Measurements from ENCODE around the gene DBR1.

The DBR1 gene

GRCh38 chr3:138125548-138126221 is 49.0 kb downstream of the DBR1 start:
- H3K4me3 ChIP-seq (ENCODE audit: low read depth, low read length), result no peak overlapping the region
- no peak for DNase-seq (ENCODE audit: low read depth)
- no peak for TF ChIP-seq CTCF (IDR thresholded peaks at IDR 0.05; ENCODE audit: low read depth, low read length, missing control alignments)

- no peak for DNase-seq (ENCODE audit: low read depth)
- TF ChIP-seq CTCF (IDR thresholded peaks at IDR 0.05; ENCODE audit: low read depth, low read length, missing control alignments), result no peak
- H3K4me3 ChIP-seq (ENCODE audit: low read depth, low read length), result no peak overlapping the region
These were observed 49.9 kb downstream of the DBR1 start for GRCh38 chr3:138124706-138125355.

DNA sequence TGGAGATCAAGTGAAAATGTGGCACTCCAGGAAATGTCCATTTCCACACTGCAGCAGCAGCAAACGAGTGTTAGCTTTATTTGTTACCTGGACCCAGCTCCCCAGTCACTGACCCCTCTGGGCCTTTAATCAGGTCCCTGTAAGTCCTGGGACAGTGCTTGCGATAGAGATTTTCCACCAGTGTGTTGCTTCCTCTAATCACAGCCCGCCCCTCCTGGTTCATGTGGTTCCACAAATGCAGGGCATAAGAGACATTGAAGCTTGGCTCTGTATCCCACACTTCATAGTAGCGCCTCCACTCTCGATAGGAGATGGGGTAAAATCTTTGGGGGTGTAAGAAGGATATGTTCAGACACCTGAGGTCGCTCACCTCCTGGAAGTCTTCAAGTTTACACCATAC is 50.5 kb downstream of the DBR1 start:
- no peak overlapping the region for H3K4me3 ChIP-seq (ENCODE audit: low read depth, low read length)
- TF ChIP-seq CTCF (IDR thresholded peaks at IDR 0.05; ENCODE audit: low read depth, low read length, missing control alignments), result no peak
- no peak for DNase-seq (ENCODE audit: low read depth)

DNA sequence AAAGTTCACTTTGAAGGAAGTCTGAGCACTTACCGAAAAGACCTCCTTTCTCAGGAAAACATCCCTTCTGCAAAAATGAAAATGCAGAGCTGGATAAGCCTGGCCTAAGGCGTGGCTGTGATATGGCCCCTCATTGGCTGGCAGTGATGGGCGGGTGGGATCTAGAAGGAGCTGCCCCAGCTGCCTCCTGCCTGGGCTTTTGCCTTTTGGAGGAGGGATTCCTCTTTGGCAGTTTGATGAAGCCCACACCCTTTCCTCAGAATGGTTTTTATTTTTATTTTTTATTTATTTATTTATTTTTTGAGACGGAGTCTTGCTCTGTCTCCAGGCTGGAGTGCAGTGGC is 55.3 kb downstream of the DBR1 start:
- no peak for TF ChIP-seq CTCF (IDR thresholded peaks at IDR 0.05; ENCODE audit: low read depth, low read length, missing control alignments)
- no peak for DNase-seq (ENCODE audit: low read depth)
- H3K4me3 ChIP-seq (ENCODE audit: low read depth, low read length), result no peak overlapping the region

- H3K4me3 ChIP-seq (ENCODE audit: low read depth, low read length), result no peak overlapping the region
- DNase-seq (ENCODE audit: low read depth), result peak; percentile 10
- TF ChIP-seq CTCF (IDR thresholded peaks at IDR 0.05; ENCODE audit: low read depth, low read length, missing control alignments), result peak; percentile 89
These were observed 55.9 kb downstream of the DBR1 start for GRCh38 chr3:138118612-138119422.

- DNase-seq (ENCODE audit: low read depth), result no peak
- peak; percentile 46 for TF ChIP-seq CTCF (IDR thresholded peaks at IDR 0.05; ENCODE audit: low read depth, low read length, missing control alignments)
- peak within 1 kb of the TSS; percentile 55 for H3K4me3 ChIP-seq (ENCODE audit: low read depth, low read length)
These were observed 59.4 kb downstream of the DBR1 start, which contains the start of gene DZIP1L for GRCh38 chr3:138114988-138115971. DZIP1L (minus strand) TSS chr3:138115608; CDS start chr3:138103971, 11,637 bp downstream.

Data from GM12864 (cell line).